OCI-LY7 (cell line): ENCODE measurements around the gene LY6G6D. TPM values are rescaled to one million over a fixed set of nuclear protein-coding genes. Genes with fewer than 3 reads are reported as not detected.

Source experiments
- BruUV-seq: library from RNA; stranded (reverse); fragments of 400-500 nt; replicated peaks from 2 replicates; lab custom pipeline; 2021; lab: Mats Ljungman, UMichigan
- CTCF ChIA-PET: fragments of 300-600 bp; sonication (Branson Sonifier 250); formaldehyde crosslinking; loops from one replicate; lab custom pipeline; 2022; ENCODE audit warnings: antibody characterized with exemption; ENCODE audit not compliant: unreplicated experiment; lab: Charles Lee
- POLR2A ChIA-PET: fragments of 300-600 bp; sonication (Branson Sonifier 250); formaldehyde crosslinking; loops from one replicate; lab custom pipeline; 2022; ENCODE audit warnings: antibody characterized with exemption; lab: Charles Lee
- DNase-seq: peaks from one replicate; pipeline ENCODE4 v3.0.0-alpha.2; 2015; ENCODE audit warnings: low spot score
- H2AFZ ChIP-seq: fragments of 200-600 bp; sonication (generic), shearing (Covaris generic); 2 replicates; pipeline ENCODE4 v1.6.1; 2014; ENCODE audit warnings: mild to moderate bottlenecking, antibody characterized with exemption, low read length, moderate library complexity
- H3K27ac ChIP-seq: fragments of 200-600 bp; sonication (generic); 2 replicates; pipeline ENCODE4 v1.5.1; 2014; ENCODE audit warnings: mixed run types, low read depth, mild to moderate bottlenecking, moderate library complexity, low read length, inconsistent platforms; ENCODE audit not compliant: poor library complexity, severe bottlenecking
- H3K36me3 ChIP-seq: fragments of 200-600 bp; sonication (generic); 2 replicates; pipeline ENCODE4 v1.6.1; 2014; ENCODE audit warnings: mild to moderate bottlenecking, antibody characterized with exemption, low read length, moderate library complexity, mixed read lengths; ENCODE audit not compliant: insufficient read depth
- H3K4me1 ChIP-seq: fragments of 200-600 bp; sonication (generic); 2 replicates; pipeline ENCODE4 v1.5.1; 2014; ENCODE audit warnings: mild to moderate bottlenecking, low read length; ENCODE audit not compliant: insufficient read depth, poor library complexity, severe bottlenecking
- H3K4me2 ChIP-seq: fragments of 200-600 bp; sonication (generic); 2 replicates; pipeline ENCODE4 v1.6.1; 2014; ENCODE audit warnings: mild to moderate bottlenecking, low read length
- H3K4me3 ChIP-seq: fragments of 200-600 bp; sonication (generic); 2 replicates; pipeline ENCODE4 v1.5.1; 2014; ENCODE audit warnings: mild to moderate bottlenecking, low read depth, low read length; ENCODE audit not compliant: poor library complexity, severe bottlenecking
- H3K79me2 ChIP-seq: fragments of 200-600 bp; sonication (generic); 2 replicates; pipeline ENCODE4 v1.6.1; 2016; ENCODE audit warnings: low read depth, mild to moderate bottlenecking, low read length, moderate library complexity, mixed read lengths; ENCODE audit not compliant: insufficient read depth
- H3K9me2 ChIP-seq: fragments of 200-600 bp; sonication (generic); 2 replicates; pipeline ENCODE4 v1.6.1; 2016; ENCODE audit warnings: mild to moderate bottlenecking, low read length, mixed read lengths; ENCODE audit not compliant: insufficient read depth
- H3K9me3 ChIP-seq: fragments of 200-600 bp; sonication (generic); 2 replicates; pipeline ENCODE4 v1.6.1; 2014; ENCODE audit warnings: mild to moderate bottlenecking, mixed run types, low read length, mixed read lengths
- H4K20me1 ChIP-seq: fragments of 200-600 bp; sonication (generic); 2 replicates; pipeline ENCODE4 v1.6.1; 2014; ENCODE audit warnings: mild to moderate bottlenecking, antibody characterized with exemption, low read length, moderate library complexity, mixed read lengths; ENCODE audit not compliant: insufficient read depth
- CTCF ChIP-seq: fragments of 200-600 bp; sonication (generic); conservative IDR thresholded peaks from 2 replicates; pipeline ENCODE4 v1.5.1; 2014; ENCODE audit warnings: mild to moderate bottlenecking, antibody characterized with exemption, low read length, moderate library complexity, mixed read lengths
- EZH2phosphoT487 ChIP-seq: fragments of 200-600 bp; sonication (generic); IDR thresholded peaks from 2 replicates; pipeline ENCODE4 v1.6.1; 2018; ENCODE audit warnings: low read depth, borderline replicate concordance, mild to moderate bottlenecking, mixed run types, antibody characterized with exemption, low read length, moderate library complexity, mixed read lengths
- intact Hi-C: fragments of 100-400 bp; cut with micrococcal nuclease; formaldehyde crosslinking; loops from one replicate; pipeline ENCODE4 v1.10.0; 2022; ENCODE audit not compliant: unreplicated experiment
- total RNA-seq, 2 experiments: library from RNA; depleted of rRNA in 1 of 2; stranded (reverse); fragments of >200 nt in 1 of 2; shearing (Covaris generic) in 1 of 2; gene quantifications; 2 replicates each; pipeline ENCODE4 v1.2.3, GENCODE V29; 2014 to 2022

LY6G6D gene
- total RNA-seq, 2 experiments from 2014 or later: not detected

DNA sequence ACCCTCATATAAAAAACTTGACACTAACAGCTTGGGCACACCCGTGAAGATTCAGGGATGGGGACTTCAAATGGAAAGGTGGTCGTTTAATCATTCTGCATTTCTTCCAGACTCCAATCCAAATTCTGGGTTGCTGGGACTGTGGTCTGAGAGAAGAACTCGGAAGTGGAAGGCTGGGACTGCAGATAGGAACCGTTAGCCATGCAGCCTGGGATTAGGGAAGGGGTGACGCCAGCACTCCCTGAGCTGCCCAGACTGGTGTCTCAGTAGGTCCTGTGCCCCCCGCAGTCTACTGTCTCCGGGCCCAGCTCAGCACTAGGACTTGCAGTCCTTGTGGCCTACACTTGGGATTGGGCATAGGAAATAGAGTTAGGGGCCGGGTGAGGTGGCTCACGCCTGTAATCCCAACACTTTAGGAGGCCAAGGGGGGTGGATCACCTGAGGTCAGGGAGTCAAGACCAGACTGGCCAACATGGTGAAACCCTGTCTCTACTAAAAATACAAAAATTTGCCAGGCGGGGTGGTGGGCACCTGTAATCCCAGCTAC is 21.7 kb downstream of the LY6G6D start:
- intact Hi-C loops: no loop called here
- TF ChIP-seq EZH2phosphoT487 (no peak), CTCF (no peak)
- Histone ChIP-seq H2AFZ (peak overlapping the region; percentile 20; the same call in 1 of the 2 replicates), H3K4me1 (peaks cover 60% of the 10 kb centered on the region), H3K36me3 (peaks cover 35% of the 10 kb centered on the region), H3K27ac (peak overlapping the region; percentile 93), H3K9me2 (no peaks in the 10 kb centered on the region), H3K9me3 (no peaks in the 10 kb centered on the region), H3K4me2 (peak overlapping the region; percentile 76), H3K79me2 (peaks cover 47% of the 10 kb centered on the region), H4K20me1 (0 out of 2 replicates have a peak, but pooled peaks cover 8% of the 10 kb centered on the region), H3K4me3 (peak overlapping the region; percentile 78)
- POLR2A ChIA-PET: interaction anchor here (0.9 to 7.1 kb wide), 10 partner anchors 9 to 195 kb away, joined by 3 to 43 read pairs (median 4); partner anchors contain the start of genes ABHD16A, DDX39B, HSPA1B and LSM2
- no TSS peak for BruUV-seq
- CTCF ChIA-PET: no interaction called here
- no peak for DNase-seq

- intact Hi-C loops: no loop called here
- Histone ChIP-seq H3K9me3 (no peaks in the 10 kb centered on the region), H3K9me2 (no peaks in the 10 kb centered on the region), H3K27ac (peak overlapping the region; percentile 93), H4K20me1 (0 out of 2 replicates have a peak, but pooled peaks cover 8% of the 10 kb centered on the region), H3K36me3 (peaks cover 35% of the 10 kb centered on the region), H3K4me2 (peak overlapping the region; percentile 76), H3K79me2 (peaks cover 47% of the 10 kb centered on the region), H2AFZ (no peak overlapping the region), H3K4me3 (peak overlapping the region; percentile 55), H3K4me1 (peaks cover 61% of the 10 kb centered on the region)
- BruUV-seq: no TSS peak
- POLR2A ChIA-PET: interaction anchor here (0.7 to 7.1 kb wide), 14 partner anchors 10 to 186 kb away, joined by 3 to 43 read pairs (median 4); partner anchors contain the start of genes ABHD16A, BAG6, LSM2 and NEU1
- no peak for DNase-seq
- TF ChIP-seq EZH2phosphoT487: no peak
- no peak for TF ChIP-seq CTCF
- CTCF ChIA-PET: no interaction called here
Observed at GRCh38 chr6:31737315-31737990, 22.3 kb downstream of the LY6G6D start.
